Iris pigment epithelial cell (primary cell): ENCODE measurements around the gene TEX51.

ENCODE experiments used
- DNase-seq: peaks from one replicate; pipeline ENCODE4 v3.0.0-alpha.2; 2011; ENCODE audit warnings: low read depth

TEX51 gene

GRCh38 chr2:126914811-126915500, 16.3 kb downstream of the TEX51 start:
- no peak for DNase-seq

GRCh38 chr2:126915903-126916302, 17.2 kb downstream of the TEX51 start:
- no peak for DNase-seq

GRCh38 chr2:126916744-126917143, 18.1 kb downstream of the TEX51 start:
- DNase-seq, result no peak

DNA sequence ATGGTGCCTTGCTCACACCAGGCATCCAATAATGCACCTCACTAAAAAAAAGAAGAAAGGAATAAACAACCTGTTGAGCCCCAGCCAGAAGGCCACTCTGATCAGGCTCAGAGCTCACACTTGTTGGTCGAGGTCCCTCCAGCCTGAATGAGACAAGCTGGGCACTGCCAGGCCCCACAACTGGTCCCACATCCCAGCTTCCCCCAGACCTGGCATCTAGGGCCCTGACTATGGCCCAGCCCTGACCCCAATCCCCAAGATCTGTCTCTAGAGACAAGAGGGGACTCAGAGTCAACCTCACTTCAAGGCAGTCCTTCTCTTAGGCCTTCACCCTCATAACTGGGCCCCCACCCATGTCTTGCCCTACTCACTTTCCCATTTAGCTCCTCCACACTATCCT, 22.4 kb downstream of the TEX51 start:
- DNase-seq, result no peak

DNA sequence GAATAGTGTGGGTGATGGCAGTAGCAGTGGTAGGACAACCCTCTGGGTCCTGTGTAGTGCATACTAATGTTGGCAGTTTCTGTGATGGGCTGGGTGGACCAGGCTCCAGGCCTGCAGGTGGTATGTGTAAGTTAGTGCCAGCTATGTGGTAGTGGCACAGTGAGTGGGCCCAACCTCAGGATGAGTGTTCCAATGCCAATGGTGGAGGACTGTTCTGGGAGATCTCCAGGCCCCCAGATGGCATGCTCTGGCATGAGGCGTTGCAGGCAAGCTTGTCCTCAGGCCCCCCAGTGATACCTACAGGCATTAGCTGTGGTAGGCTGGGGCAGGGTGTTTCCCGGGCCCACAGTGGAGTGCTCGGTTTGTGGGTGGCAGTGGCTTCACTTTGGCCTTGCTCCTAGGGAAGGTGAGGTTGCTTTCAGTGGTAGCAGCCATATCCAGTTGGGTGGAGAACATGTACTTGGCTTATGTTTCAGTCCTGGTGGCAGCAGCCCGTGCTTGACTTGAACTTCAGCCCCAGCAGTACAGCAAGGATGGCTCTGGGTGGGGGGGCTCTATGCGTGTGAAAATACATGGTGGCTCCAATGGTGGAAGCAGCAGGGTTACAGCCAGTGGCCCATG, 32.4 kb downstream of the TEX51 start:
- no peak for DNase-seq

DNA sequence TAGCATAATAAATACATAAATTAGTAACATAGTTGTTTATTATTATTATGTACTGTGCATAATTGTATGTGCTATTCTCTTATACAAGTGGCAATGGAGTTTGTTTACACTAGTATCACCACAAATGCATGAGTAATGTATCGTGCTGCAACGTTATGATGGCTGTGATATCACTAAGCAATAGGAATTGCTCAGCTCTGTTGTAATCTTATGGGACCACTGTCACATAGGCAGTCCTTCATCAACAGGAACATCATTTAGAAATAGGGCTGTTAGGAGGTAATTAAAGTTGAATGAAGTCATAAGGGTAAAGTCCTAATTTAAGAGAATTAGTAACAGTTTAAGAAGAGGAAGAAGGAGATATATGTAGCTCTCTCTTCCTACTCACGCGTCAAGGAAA, 33.8 kb downstream of the TEX51 start:
- peak; percentile 10 for DNase-seq

- no peak for DNase-seq
These were observed 34.4 kb downstream of the TEX51 start for GRCh38 chr2:126932966-126933710.

DNA sequence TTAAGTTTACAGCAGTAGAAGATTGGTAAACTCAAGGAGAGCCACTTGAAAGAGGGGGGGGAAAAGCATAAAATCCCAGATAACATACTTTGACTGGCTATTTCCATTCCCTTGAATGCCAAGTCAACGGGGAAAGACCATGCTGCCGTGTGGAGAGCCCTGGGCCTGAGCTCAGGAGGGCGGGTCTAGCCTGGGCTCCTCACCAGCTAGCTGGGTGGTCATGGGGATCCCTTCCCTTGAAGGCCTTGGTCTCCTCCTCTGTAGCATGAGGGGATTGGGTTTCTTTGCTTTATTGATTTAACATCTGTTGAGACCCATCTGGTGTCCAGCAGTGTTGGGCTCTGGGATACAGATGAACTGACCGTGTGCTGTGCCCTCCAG, 35.0 kb downstream of the TEX51 start:
- no peak for DNase-seq

DNA sequence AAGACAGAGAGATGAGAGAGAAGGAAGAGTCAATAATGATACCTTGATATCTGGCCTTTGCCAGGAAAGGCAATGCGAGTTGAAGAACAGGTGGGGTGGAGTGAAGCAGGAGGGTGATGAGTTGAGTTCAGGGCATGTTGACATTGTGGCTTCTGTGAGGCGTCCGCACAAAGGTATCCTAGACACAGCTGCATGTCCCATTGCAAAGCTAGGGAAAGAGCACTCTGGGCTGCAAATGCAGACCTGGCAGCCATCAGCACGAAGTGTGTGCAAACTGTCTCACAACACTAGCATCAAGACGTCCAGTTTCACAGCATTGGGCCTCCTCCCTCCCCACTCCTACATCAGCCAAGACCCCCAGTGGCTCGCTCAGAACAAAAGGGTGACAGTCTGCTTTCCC, 36.1 kb downstream of the TEX51 start:
- DNase-seq, result no peak

DNA sequence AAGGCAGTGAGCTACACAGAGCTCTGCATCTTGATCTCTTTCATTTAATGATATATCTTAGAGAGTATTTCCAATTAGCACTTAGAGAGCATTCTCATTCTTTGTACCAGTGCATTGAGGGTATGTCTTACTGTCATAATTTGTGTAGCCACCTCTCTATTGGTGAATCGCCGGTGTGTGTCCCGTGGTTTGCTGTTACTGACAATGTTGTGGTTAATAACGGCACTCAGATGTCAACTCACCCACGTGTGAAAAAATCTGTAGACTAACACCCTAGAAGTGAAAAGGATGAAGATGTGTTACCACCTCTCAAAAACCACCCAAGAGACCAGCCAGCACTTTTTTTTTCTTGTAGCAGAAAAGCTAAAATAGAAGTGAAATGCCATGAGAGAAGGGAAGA, 37.1 kb downstream of the TEX51 start:
- DNase-seq, result no peak

DNA sequence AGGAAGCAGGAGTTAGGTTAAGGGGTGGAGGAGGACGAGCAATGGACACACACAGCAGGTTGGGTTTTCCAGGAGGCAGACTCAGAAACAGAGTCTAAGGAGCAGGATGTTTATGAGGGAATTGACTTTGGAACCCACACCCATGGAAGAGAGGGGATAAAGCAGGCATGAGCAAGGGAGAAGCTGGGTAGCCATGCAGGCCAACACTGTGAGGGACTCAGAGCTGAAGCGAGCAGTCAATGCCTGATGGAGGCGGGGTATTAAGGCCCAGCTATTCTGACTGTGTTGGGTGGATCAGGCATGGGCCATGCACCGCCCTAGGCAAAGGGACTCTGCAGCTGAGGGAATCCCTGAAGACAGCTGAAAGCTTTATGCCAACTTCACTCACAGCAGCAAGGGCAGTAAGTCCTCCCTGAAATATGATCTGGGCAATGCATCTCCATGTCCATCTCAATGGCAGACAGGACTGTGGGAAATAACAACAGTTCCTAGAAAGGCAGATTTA, 37.6 kb downstream of the TEX51 start:
- DNase-seq, result no peak

DNA sequence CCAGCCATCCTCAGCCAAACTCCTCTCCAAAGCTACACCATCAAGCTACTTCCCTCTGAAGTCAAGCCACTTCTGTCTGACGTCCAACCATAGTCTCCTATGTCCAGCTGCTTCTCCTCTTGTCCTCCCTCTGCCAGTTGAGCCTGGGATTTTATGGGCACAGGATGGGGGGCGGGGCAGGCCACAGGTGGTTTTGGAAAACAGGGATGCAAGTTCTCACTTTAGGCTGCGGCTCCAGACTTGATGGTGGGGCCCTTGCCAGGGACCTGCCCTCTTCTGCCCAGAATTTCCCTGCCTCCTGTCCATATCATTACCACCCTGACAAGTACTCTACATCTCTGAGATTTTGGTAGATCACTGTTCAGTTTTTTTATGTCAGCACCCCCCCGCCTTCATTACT, 41.6 kb downstream of the TEX51 start:
- no peak for DNase-seq

DNA sequence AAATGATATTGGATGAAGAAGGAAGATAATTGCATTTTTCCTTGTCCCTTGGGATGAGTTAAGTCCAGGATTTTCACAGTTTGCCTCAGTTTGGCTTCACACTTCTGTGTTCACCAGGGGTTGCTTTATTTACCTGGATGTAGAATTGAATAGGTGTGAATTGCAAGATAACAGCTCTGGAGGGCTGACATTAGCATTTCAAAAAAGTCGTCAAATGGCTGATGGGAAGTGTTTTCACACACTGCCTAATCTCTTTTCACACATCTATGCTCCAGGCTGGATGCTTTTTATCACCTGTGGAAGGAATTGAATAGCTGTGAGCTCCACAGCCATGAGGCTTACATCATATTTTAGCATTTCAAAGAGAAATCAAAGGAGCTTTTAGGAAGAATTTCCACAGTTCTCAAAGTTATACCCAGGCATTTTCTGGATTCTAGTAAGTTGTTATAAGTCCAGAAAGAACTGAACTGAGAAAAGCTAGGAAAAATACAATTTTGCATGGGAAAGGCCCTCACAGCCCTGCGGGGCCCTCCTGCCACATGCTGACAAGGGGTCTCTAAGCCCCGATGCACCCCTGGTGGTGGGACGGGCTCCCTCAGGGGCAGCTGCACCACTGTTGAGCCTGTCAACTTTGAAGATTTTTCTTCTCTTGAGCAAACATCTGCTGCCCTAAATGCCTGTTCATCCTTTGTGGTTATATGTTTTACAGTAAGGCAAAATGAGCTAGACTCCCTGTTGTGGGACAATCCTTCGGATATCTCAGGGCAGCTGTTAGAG, 43.9 kb downstream of the TEX51 start:
- no peak for DNase-seq

GRCh38 chr2:126943612-126944348, 45.1 kb downstream of the TEX51 start:
- DNase-seq, result no peak

GRCh38 chr2:126945118-126945517, 46.4 kb downstream of the TEX51 start:
- no peak for DNase-seq

DNA sequence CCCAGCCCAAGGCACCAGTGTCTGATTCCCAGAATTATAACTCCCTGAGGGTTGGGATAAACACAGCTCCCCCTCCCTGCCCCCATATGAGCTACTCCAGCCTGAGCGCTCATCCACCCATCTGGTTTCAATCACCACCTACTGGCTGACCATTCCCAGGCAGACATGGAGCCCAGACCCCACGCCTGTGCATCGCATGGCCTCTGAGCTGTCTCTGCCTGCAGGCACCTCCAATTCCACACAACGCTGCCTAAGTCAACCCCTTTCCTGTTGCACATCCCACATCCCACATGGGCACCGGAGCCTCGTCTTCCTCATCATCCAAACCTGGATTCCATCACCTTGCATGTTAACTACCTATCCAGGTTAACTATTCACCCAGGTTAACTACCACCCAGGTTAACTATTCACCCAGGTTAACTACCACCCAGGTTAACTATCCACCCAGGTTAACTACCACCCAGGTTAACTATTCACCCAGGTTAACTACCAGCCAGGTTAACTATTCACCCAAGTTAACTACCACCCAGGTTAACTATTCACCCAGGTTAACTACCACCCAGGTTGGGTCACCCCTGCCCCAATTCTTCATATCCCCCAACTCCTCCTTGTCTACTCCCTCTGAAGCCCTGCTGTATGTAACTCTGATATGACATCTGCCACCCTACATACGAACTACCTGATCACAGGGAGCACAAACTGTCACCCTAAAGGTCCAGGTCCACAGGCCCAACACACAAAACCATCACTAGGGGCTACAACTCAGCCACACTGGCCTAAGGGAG, 47.8 kb downstream of the TEX51 start:
- DNase-seq, result no peak

DNA sequence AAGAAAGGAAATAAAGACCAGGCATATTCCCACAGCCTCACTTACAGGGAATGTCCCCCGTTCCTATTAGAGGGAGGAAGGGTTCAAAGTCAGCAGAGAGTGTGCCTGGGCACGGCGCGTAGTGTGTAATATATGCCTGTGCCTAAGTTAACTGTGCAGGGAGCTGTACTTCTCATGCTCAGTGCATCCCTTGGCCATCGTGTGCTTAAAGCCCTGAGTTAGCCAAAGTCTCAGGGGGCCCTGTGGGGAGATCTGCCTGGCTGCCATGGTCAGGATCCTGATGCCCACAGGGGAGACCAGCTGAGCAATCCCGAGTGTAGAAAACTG, 48.4 kb downstream of the TEX51 start:
- DNase-seq, result no peak

DNA sequence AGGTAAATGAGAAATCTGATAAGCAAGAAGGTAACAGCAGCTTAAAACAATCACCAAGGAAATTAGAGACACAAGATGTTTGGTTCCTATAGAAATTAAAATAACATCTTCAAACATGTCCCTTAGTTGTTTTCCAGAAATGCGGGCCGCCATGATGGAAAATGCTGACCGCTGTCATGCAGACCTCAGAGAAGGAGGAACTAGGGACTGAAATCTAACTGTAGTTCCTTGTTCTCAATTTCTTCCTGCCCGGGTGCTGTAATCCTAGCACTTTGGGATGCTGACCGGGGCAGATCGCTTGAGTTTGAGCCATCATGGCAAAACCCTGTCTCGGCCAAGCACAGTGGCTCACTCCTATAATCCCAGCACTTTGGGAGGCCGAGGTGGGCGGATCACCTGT, 51.1 kb downstream of the TEX51 start:
- DNase-seq, result no peak

DNA sequence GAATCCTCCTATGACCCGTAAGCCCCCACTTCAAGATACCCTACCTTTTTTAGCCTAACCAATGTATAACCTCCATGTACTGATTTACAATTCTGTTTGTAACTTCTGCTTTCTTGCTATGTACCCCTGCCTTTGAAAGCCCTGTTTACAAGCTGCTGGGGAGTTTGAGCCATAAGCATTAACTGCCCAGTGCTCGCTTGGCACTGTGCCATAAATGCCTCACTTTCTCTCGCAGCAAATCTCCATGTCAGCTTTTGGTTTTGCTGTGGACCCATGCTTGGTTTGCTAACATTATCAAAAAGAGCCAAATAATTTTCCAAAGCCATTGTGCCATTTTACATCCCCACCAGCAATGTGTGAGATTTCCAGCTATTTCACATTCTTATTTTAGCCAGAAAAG, 51.8 kb downstream of the TEX51 start:
- DNase-seq, result no peak
